HepG2 (cell line): ENCODE data around the gene NAV3. TPM values are rescaled to one million over a fixed set of nuclear protein-coding genes. Genes with fewer than 3 reads are reported as not detected.

ENCODE experiments used
- ATAC-seq: fragments of 200-7000 bp; cut with Tn5 transposase; 3 replicates; pipeline ENCODE4 v1.9.1; 2020; ENCODE audit warnings: mild to moderate bottlenecking, moderate library complexity
- BruUV-seq: library from RNA; stranded (reverse); fragments of 400-500 nt; replicated peaks from 2 replicates; lab custom pipeline; 2021; lab: Mats Ljungman, UMichigan
- CTCF ChIA-PET: fragments of 300-600 bp; formaldehyde crosslinking; extraction: SDS; loops from one replicate; lab custom pipeline; 2021; ENCODE audit warnings: low total read pairs, inconsistent platforms, low intra/inter-chr PET ratio; lab: Yijun Ruan, JAX
- POLR2A ChIA-PET: fragments of 350-600 bp; sonication (Branson Sonifier 250); formaldehyde crosslinking; loops from one replicate; lab custom pipeline; 2020; ENCODE audit warnings: antibody characterized with exemption, inconsistent platforms; lab: Yijun Ruan, JAX
- DNase-seq: peaks from one replicate; pipeline ENCODE4 v3.0.0-alpha.2; 2015; ENCODE audit warnings: low spot score
- FAIRE-seq: peaks from 3 replicates; lab custom pipeline; 2011; peaks lifted over from hg19 to GRCh38; lab: Jason Lieb, UNC
- H2AFZ ChIP-seq: one replicate; pipeline ENCODE4 v1.6.1; 2011; ENCODE audit warnings: low read length, inconsistent platforms
- H3K27ac ChIP-seq: fragments of 300-600 bp; 3 replicates; pipeline ENCODE4 v1.8.0; 2011; ENCODE audit warnings: mixed run types, mild to moderate bottlenecking, mixed read lengths, low read length, inconsistent platforms; ENCODE audit not compliant: insufficient read depth; ENCODE audit errors: extremely low read length
- H3K27me3 ChIP-seq, 2 experiments: fragments of 200-600 bp in 1 of 2; 2 replicates in 1 of 2; 3 replicates in 1 of 2; pipeline versions ENCODE4 v1.6.0 to v1.8.0; 2011; ENCODE audit warnings: low read length in 2 of 2, mild to moderate bottlenecking in 2 of 2, moderate library complexity in 2 of 2, inconsistent platforms in 1 of 2; ENCODE audit not compliant: insufficient read depth in 2 of 2, control insufficient read depth in 1 of 2
- H3K36me3 ChIP-seq, 2 experiments: fragments of 200-600 bp in 1 of 2; replicated peaks in 1 of 2; 2 replicates in 1 of 2; 3 replicates in 1 of 2; pipeline versions ENCODE4 v1.5.1 to v1.8.0; 2011; ENCODE audit warnings: low read length in 2 of 2, inconsistent platforms in 1 of 2; ENCODE audit not compliant: insufficient read depth in 2 of 2, control insufficient read depth in 1 of 2
- H3K4me1 ChIP-seq: 2 replicates; pipeline ENCODE4 v1.5.1; 2012; ENCODE audit warnings: low read length, inconsistent platforms; ENCODE audit not compliant: insufficient read depth
- H3K4me2 ChIP-seq: 2 replicates; pipeline ENCODE4 v1.6.0; 2011; ENCODE audit warnings: low read depth, low read length, inconsistent platforms
- H3K4me3 ChIP-seq, 3 experiments: fragments of 200-600 bp in 1 of 3; sonication (generic), shearing (Covaris generic) in 1 of 3; replicated peaks in 1 of 3; 2 replicates each; pipeline ENCODE4 v1.5.1; 2011 to 2016; ENCODE audit warnings: low read length in 3 of 3, inconsistent platforms in 2 of 3, low read depth in 2 of 3, mild to moderate bottlenecking in 2 of 3, control low read depth in 1 of 3, mixed read lengths in 1 of 3; ENCODE audit not compliant: insufficient read depth in 1 of 3
- H3K79me2 ChIP-seq: one replicate; pipeline ENCODE4 v1.6.1; 2011; ENCODE audit warnings: low read length, inconsistent platforms; ENCODE audit not compliant: insufficient read depth
- H3K9ac ChIP-seq: 2 replicates; pipeline ENCODE4 v1.6.0; 2011; ENCODE audit warnings: mild to moderate bottlenecking, low read depth, low read length, inconsistent platforms; ENCODE audit not compliant: insufficient read depth
- H3K9me3 ChIP-seq: 2 replicates; pipeline ENCODE4 v1.5.1; 2012; ENCODE audit warnings: mild to moderate bottlenecking, low read length
- H4K20me1 ChIP-seq: 2 replicates; pipeline ENCODE4 v1.6.0; 2011; ENCODE audit warnings: inconsistent platforms, mild to moderate bottlenecking, low read length, moderate library complexity; ENCODE audit not compliant: insufficient read depth
- FLYWCH1 ChIP-seq: sonication (generic); formaldehyde crosslinking; IDR thresholded peaks from 2 replicates; pipeline ENCODE4 v1.8.1; 2023; ENCODE audit warnings: mild to moderate bottlenecking, missing genetic modification reagents
- HMGA1 ChIP-seq: sonication (generic); formaldehyde crosslinking; conservative IDR thresholded peaks from 2 replicates; pipeline ENCODE4 v1.4.0; 2020; ENCODE audit warnings: missing genetic modification reagents
- ISL2 ChIP-seq: sonication (generic); formaldehyde crosslinking; IDR thresholded peaks from 2 replicates; pipeline ENCODE4 v1.5.0; 2020; ENCODE audit warnings: missing genetic modification reagents
- KDM4B ChIP-seq: sonication (generic); formaldehyde crosslinking; IDR thresholded peaks from 2 replicates; pipeline ENCODE4 v1.4.0; 2020; ENCODE audit warnings: missing genetic modification reagents
- SAFB2 ChIP-seq: sonication (generic); formaldehyde crosslinking; IDR thresholded peaks from 2 replicates; pipeline ENCODE4 v1.5.1; 2020; ENCODE audit warnings: missing genetic modification reagents, low read depth, mild to moderate bottlenecking, borderline replicate concordance
- SALL1 ChIP-seq: sonication (generic); formaldehyde crosslinking; IDR thresholded peaks from 2 replicates; pipeline ENCODE4 v1.8.0; 2022; ENCODE audit warnings: mild to moderate bottlenecking, missing genetic modification reagents
- U2AF2 ChIP-seq: fragments of 200-400 bp; formaldehyde crosslinking; IDR thresholded peaks from 2 replicates; pipeline ENCODE4 v1.6.1; 2017; ENCODE audit warnings: low read depth, mild to moderate bottlenecking, low read length
- ZNF451 ChIP-seq: sonication (generic); formaldehyde crosslinking; IDR thresholded peaks from 2 replicates; pipeline ENCODE4 v1.5.0; 2020; ENCODE audit warnings: mild to moderate bottlenecking, missing genetic modification reagents
- ZNF530 ChIP-seq: sonication (generic); formaldehyde crosslinking; IDR thresholded peaks from 2 replicates; pipeline ENCODE4 v1.5.0; 2020; ENCODE audit warnings: low read depth, mild to moderate bottlenecking, missing genetic modification reagents
- ZNF567 ChIP-seq: sonication (generic); formaldehyde crosslinking; IDR thresholded peaks from 2 replicates; pipeline ENCODE4 v1.8.1; 2023; ENCODE audit warnings: mild to moderate bottlenecking, missing genetic modification reagents, borderline replicate concordance
- ZNF724P ChIP-seq: sonication (generic); formaldehyde crosslinking; IDR thresholded peaks from 2 replicates; pipeline ENCODE4 v1.8.0; 2022; ENCODE audit warnings: missing genetic modification reagents, borderline replicate concordance
- ZNF75D ChIP-seq: sonication (generic); formaldehyde crosslinking; IDR thresholded peaks from 2 replicates; pipeline ENCODE4 v1.8.1; 2023; ENCODE audit warnings: missing genetic modification reagents, mild to moderate bottlenecking, borderline replicate concordance
- ZNF839 ChIP-seq: sonication (generic); formaldehyde crosslinking; IDR thresholded peaks from 2 replicates; pipeline ENCODE4 v1.4.0; 2020; ENCODE audit warnings: missing genetic modification reagents, mild to moderate bottlenecking, borderline replicate concordance
- WGBS: methylation state at CpG from one replicate; pipeline ENCODE4 v1.1.6; 2017; ENCODE audit warnings: low lambda C conversion rate; 5-methylcytosine and 5-hydroxymethylcytosine counted together
- in situ Hi-C: cut with HindIII; loops from 2 replicates; pipeline ENCODE4 v1.10.0; 2017; ENCODE audit warnings: low pct_unique_long_range_greater_than_20kb; ENCODE audit not compliant: extremely low pct_ligation_motif_present
- intact Hi-C: fragments of 100-400 bp; cut with micrococcal nuclease; formaldehyde crosslinking; loops from one replicate; pipeline ENCODE4 v1.10.0; 2022; ENCODE audit not compliant: unreplicated experiment
- polyA plus RNA-seq, 8 experiments: library from polyadenylated mRNA; depleted of rRNA in 3 of 8; stranded (reverse) in 7 of 8; unstranded in 1 of 8; fragments of >200 nt; fragmentation: Illumina TruSeq in 4 of 8; extraction: Trizol in 4 of 8; gene quantifications; 2 replicates each; pipeline versions ENCODE4 v1.2.1 to v1.2.3, GENCODE V29; 2011 to 2016; ENCODE audit warnings: low read depth in 4 of 8, missing spikeins in 1 of 8, mixed read lengths in 1 of 8; ENCODE audit not compliant: insufficient read depth in 1 of 8
- total RNA-seq, 5 experiments: library from RNA; depleted of rRNA; stranded (reverse); fragments of >200 nt; fragmentation: Illumina TruSeq; extraction: Trizol; gene quantifications; 2 replicates each; pipeline ENCODE4 v1.2.3, GENCODE V29; 2016; ENCODE audit warnings: low read depth in 1 of 5
- TF ChIP-seq, protein P1 (sequence below): IDR thresholded peaks from 2 replicates; pipeline ENCODE4 v1.4.0; 2020; ENCODE audit warnings: mild to moderate bottlenecking, missing genetic modification reagents
- TF ChIP-seq, protein P2 (sequence below): sonication (generic); formaldehyde crosslinking; conservative IDR thresholded peaks from 2 replicates; pipeline ENCODE4 v1.8.0; 2022; ENCODE audit warnings: low read depth, missing genetic modification reagents
- TF ChIP-seq, protein P3 (sequence below): sonication (generic); formaldehyde crosslinking; IDR thresholded peaks from 2 replicates; pipeline ENCODE4 v1.9.0; 2022; ENCODE audit warnings: low read depth, missing genetic modification reagents
- TF ChIP-seq, protein P4 (sequence below): sonication (generic); formaldehyde crosslinking; IDR thresholded peaks from 2 replicates; pipeline ENCODE4 v1.4.0; 2020; ENCODE audit warnings: mild to moderate bottlenecking, missing genetic modification reagents

The NAV3 gene
- total and polyA plus RNA-seq, 2 of the 13 experiments (the other 11 are each of a cell fraction or from before 2014, with no cell fraction given): 0.01 to 0.18 TPM

DNA sequence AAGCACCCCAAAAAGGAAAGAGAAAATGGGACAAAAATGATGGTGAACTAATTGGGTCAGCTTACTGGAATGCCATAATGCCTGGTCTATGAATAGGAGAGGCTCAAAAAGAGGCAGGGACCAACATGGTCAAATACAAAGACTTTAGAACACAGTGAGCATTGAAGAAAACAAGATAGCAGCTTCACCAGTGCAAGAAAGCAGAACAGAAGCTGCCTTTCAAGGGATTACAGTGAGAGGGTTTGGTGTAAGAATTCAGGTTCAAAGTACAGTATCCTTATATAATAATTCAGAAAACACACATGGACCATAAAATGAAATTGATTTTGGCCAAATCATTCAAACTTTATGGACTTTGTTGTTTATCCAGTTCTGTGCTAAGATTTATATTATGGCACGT is 162.1 kb downstream of the NAV3 start:
- intact Hi-C loops: no loop called here
- 26% methylated on average over 1 of the region's 1 CpG for WGBS
- FAIRE-seq: no peak
- in situ Hi-C loops: loop anchor here (25.0 kb wide), 1 partner anchor 1345 kb away; no protein-coding TSS in a partner anchor
- no peaks in the 10 kb centered on the region for H3K36me3 ChIP-seq
- no peak for ATAC-seq
- H4K20me1 ChIP-seq: no peaks in the 10 kb centered on the region
- no peak overlapping the region for H3K4me3 ChIP-seq
- no peaks in the 10 kb centered on the region for H3K9me3 ChIP-seq
- H3K9ac ChIP-seq: no peak overlapping the region
- H3K27ac ChIP-seq: no peak overlapping the region
- TF ChIP-seq ZNF530 (CRISPR knock-in tag) (no peak), ZNF839 (CRISPR knock-in tag) (no peak), SAFB2 (CRISPR knock-in tag) (no peak), KDM4B (CRISPR knock-in tag) (no peak), ZNF451 (CRISPR knock-in tag) (no peak), U2AF2 (no peak), ZNF724P (CRISPR knock-in tag) (no peak), HMGA1 (no peak), ZNF567 (no peak), SALL1 (no peak), ZNF75D (no peak), ISL2 (CRISPR knock-in tag) (no peak), FLYWCH1 (CRISPR knock-in tag) (no peak)
- TF ChIP-seq, protein P1, sequence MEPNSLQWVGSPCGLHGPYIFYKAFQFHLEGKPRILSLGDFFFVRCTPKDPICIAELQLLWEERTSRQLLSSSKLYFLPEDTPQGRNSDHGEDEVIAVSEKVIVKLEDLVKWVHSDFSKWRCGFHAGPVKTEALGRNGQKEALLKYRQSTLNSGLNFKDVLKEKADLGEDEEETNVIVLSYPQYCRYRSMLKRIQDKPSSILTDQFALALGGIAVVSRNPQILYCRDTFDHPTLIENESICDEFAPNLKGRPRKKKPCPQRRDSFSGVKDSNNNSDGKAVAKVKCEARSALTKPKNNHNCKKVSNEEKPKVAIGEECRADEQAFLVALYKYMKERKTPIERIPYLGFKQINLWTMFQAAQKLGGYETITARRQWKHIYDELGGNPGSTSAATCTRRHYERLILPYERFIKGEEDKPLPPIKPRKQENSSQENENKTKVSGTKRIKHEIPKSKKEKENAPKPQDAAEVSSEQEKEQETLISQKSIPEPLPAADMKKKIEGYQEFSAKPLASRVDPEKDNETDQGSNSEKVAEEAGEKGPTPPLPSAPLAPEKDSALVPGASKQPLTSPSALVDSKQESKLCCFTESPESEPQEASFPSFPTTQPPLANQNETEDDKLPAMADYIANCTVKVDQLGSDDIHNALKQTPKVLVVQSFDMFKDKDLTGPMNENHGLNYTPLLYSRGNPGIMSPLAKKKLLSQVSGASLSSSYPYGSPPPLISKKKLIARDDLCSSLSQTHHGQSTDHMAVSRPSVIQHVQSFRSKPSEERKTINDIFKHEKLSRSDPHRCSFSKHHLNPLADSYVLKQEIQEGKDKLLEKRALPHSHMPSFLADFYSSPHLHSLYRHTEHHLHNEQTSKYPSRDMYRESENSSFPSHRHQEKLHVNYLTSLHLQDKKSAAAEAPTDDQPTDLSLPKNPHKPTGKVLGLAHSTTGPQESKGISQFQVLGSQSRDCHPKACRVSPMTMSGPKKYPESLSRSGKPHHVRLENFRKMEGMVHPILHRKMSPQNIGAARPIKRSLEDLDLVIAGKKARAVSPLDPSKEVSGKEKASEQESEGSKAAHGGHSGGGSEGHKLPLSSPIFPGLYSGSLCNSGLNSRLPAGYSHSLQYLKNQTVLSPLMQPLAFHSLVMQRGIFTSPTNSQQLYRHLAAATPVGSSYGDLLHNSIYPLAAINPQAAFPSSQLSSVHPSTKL (CRISPR knock-in tag): no peak
- TF ChIP-seq, protein P2, sequence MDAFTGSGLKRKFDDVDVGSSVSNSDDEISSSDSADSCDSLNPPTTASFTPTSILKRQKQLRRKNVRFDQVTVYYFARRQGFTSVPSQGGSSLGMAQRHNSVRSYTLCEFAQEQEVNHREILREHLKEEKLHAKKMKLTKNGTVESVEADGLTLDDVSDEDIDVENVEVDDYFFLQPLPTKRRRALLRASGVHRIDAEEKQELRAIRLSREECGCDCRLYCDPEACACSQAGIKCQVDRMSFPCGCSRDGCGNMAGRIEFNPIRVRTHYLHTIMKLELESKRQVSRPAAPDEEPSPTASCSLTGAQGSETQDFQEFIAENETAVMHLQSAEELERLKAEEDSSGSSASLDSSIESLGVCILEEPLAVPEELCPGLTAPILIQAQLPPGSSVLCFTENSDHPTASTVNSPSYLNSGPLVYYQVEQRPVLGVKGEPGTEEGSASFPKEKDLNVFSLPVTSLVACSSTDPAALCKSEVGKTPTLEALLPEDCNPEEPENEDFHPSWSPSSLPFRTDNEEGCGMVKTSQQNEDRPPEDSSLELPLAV: no peak
- TF ChIP-seq, protein P3, sequence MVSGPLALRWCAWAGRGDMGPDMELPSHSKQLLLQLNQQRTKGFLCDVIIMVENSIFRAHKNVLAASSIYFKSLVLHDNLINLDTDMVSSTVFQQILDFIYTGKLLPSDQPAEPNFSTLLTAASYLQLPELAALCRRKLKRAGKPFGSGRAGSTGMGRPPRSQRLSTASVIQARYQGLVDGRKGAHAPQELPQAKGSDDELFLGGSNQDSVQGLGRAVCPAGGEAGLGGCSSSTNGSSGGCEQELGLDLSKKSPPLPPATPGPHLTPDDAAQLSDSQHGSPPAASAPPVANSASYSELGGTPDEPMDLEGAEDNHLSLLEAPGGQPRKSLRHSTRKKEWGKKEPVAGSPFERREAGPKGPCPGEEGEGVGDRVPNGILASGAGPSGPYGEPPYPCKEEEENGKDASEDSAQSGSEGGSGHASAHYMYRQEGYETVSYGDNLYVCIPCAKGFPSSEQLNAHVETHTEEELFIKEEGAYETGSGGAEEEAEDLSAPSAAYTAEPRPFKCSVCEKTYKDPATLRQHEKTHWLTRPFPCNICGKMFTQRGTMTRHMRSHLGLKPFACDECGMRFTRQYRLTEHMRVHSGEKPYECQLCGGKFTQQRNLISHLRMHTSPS: no peak
- TF ChIP-seq, protein P4, sequence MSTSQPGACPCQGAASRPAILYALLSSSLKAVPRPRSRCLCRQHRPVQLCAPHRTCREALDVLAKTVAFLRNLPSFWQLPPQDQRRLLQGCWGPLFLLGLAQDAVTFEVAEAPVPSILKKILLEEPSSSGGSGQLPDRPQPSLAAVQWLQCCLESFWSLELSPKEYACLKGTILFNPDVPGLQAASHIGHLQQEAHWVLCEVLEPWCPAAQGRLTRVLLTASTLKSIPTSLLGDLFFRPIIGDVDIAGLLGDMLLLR: no peak
- POLR2A ChIA-PET: no interaction called here
- BruUV-seq: no TSS peak
- no peaks in the 10 kb centered on the region for H3K27me3 ChIP-seq
- no peaks in the 10 kb centered on the region for H3K79me2 ChIP-seq
- no peaks in the 10 kb centered on the region for H3K4me1 ChIP-seq
- CTCF ChIA-PET: no interaction called here
- DNase-seq: no peak
- H3K4me2 ChIP-seq: no peak overlapping the region
- H2AFZ ChIP-seq: no peak overlapping the region
